Transverse colon (tissue), 3 donors: Measurements from ENCODE around the gene TAF1C.

ENCODE experiments used
- POLR2A ChIP-seq: fragments of 450-650 bp; IDR thresholded peaks from one replicate; pipeline ENCODE4 v1.6.1; 2016; ENCODE audit warnings: antibody characterized with exemption, mild to moderate bottlenecking, moderate library complexity
- TF ChIP-seq, protein P1 (sequence below), 5 experiments: fragments of 200-600 bp in 3 of 5; fragments of 450-650 bp in 2 of 5; sonication (generic) in 3 of 5; IDR thresholded peaks; 1 replicate in 2 of 5; 2 replicates in 3 of 5; pipeline ENCODE4 v1.5.1; 2016 to 2017; ENCODE audit warnings: antibody characterized with exemption in 5 of 5, inconsistent platforms in 3 of 5, mild to moderate bottlenecking in 2 of 5, moderate library complexity in 1 of 5

GRCh38 chr16:84166796-84167695, 19.8 kb downstream of the TAF1C start:
- TF ChIP-seq POLR2A, result no peak
- TF ChIP-seq, protein P1, sequence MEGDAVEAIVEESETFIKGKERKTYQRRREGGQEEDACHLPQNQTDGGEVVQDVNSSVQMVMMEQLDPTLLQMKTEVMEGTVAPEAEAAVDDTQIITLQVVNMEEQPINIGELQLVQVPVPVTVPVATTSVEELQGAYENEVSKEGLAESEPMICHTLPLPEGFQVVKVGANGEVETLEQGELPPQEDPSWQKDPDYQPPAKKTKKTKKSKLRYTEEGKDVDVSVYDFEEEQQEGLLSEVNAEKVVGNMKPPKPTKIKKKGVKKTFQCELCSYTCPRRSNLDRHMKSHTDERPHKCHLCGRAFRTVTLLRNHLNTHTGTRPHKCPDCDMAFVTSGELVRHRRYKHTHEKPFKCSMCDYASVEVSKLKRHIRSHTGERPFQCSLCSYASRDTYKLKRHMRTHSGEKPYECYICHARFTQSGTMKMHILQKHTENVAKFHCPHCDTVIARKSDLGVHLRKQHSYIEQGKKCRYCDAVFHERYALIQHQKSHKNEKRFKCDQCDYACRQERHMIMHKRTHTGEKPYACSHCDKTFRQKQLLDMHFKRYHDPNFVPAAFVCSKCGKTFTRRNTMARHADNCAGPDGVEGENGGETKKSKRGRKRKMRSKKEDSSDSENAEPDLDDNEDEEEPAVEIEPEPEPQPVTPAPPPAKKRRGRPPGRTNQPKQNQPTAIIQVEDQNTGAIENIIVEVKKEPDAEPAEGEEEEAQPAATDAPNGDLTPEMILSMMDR (IDR thresholded peaks at IDR 0.05), result no peak
